GM19043 (cell line): ENCODE data around the gene OBI1.
"Not testable (repeated sequence)": the region's sequence is repeated elsewhere in the genome, so short reads cannot be mapped to it uniquely, and the experiment has no call there.

Source experiments
- ATAC-seq: cut with Tn5 transposase; IDR thresholded peaks from one replicate; pipeline ENCODE4 v1.9.1; 2021; ENCODE audit warnings: low read depth; ENCODE audit not compliant: unreplicated experiment

OBI1 gene

DNA sequence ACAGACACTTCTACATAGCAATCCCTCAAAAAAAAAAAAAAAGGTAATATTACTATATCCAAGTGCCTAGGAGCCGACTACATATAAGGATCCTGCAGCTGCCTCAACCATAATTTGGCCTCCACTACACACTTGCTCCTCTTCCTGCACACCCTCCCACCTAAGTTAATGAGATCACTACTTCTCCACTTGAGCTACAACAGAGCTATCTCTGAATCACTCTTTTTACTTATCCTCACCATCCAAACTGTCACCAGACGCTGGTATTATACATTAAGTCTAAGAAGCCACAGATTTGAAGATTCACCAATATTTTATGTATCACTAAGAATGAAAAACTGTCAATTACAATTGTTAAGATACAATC is 8.3 kb downstream of the OBI1 start:
- no peak for ATAC-seq

DNA sequence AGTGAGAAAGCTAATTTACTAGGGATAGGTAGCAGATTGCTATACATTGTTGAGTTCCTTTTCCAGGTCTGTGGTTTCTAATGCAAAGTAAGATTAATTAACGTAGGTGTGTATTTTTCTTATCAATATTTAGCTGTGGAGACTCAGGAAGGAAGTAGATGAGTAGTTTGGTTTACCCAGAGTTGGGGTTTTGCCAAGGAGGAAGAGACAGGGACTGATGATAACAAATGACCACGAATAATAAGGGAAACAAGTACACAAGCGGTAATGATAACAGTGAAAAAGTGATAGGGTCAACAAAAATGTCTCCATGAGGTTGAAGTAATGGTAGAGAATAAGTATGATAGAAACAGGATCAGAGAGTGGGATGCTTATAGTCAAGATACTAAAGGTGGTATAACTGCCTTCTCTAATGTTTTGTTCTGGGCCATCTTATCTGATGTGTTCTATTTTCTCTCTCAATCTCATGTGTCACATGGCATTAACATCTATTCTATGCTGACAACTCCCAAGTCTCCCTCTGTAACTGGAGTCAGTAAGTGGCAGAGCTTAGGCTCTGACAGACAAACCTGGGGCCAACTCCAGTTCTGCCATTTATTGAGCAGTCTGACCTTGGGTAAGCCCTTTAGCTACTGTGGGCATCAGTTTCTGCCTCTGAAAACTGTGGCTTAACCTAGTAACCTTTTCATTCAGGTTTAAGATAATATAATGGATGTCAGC is 8.8 kb downstream of the OBI1 start:
- no peak for ATAC-seq

DNA sequence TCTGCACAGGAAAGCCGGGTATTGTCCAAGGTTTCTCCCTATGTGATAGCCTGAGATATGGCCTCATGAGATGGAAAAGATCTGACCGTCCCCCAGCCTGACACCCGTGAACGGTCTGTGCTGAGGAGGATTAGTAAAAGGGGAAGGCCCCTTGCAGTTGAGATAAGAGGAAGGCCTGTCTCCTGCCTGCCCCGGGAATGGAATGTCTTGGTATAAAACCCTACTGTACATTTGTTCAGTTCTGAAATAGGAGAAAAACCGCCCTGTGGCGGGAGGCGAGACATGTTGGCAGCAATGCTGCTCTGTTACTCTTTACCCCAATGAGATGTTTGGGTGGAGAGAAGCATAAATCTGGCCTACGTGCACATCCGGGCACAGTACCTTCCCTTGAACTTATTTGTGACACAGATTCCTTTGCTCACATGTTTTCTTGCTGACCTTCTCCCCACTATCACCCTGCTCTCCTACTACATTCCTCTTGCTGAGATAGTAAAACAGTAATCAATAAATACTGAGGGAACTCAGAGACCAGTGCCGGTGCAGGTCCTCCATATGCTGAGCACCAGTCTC is 11.8 kb downstream of the OBI1 start:
- not testable (repeated sequence) for ATAC-seq

DNA sequence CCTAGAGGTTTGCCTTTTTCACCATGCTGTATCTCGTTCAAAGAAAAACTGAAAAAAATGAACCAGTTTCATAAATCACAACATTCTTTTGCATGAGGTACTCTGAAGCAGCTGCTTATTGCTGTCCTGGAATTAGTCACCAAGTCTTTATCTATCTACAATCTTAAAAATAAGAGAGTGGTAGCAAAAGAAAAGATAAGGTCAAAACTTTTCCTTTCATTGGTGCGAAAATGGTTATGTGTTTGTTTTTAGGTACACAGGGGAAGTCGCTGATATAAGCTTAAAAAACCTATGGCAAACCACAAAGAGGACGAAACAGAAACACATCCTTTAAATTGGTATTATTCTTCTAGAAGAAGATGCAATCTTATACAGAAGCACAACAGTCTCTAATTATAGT is 20.7 kb downstream of the OBI1 start:
- ATAC-seq: no peak

DNA sequence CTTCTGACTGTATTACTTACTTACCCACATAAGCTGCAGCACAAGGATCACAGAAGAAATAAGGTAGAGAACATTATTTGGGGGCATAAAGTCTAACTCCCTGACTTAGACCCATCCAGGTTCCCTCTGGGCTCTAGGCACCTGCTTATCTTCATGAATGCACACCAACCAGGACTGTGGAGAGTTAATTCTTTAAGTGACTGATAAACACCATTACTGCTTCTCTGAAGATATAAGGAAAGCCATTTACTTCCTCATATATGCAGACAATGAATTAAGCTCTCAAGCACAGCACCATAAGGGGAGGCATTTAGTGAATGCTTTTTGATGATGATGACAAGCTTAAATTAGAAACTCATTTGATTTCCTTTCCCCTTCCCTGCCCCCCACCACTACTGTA is 22.5 kb downstream of the OBI1 start:
- no peak for ATAC-seq

DNA sequence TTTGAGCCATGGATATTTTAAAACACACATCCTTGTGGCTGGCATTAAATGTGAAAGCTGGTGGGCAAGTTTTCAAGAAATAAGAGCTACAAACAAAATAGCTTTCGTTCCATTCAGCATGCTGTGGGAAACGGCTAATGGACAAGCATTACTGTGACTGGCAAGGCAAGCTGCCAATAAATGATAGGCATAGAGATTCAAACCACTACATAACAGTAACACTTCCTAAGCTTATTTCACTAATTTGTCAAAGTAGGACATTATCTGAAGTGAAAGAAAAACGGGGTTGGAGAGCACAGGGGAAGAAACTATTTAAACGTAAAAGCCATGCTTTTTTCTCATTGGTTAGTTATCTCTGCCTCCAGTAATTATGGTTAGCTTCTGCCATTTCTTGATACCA is 26.0 kb downstream of the OBI1 start:
- no peak for ATAC-seq

DNA sequence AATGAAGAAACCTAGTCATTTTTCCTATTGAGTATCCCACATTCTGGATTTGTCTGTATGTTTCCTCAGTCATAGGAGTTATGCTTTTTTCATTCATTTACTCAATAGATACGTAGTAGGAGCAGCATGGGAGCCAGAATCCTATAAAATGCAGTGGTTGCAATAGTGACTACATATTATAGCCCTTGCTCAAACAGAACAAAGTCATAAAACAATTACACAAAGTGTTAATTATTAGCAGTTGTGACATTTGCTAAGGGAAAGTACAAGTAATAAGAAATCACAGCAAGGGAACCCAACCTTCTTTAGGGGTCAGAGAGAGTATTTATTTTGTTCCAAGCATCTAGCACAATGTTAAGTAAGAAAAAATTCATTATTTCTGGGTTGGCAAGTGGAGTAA is 27.9 kb downstream of the OBI1 start:
- ATAC-seq: no peak

DNA sequence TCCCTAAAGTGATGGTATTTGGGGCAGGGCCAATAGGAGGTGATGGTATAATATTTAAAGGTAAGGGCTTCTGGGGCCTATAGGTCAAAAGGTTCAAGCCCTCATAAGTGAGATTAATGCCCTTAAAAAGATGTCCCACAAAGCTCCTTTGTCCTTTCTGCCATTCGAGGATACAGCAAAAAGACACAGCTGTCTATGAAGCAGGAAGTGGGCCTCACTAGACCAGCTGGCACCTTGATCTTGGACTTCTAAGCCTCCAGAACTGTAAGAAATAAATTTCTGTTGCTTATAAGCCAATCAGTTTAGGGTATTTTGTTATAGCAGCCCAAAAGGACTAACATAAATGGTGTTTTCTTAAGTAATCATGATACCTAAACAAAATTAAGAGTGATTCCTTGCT is 28.4 kb downstream of the OBI1 start:
- no peak for ATAC-seq

DNA sequence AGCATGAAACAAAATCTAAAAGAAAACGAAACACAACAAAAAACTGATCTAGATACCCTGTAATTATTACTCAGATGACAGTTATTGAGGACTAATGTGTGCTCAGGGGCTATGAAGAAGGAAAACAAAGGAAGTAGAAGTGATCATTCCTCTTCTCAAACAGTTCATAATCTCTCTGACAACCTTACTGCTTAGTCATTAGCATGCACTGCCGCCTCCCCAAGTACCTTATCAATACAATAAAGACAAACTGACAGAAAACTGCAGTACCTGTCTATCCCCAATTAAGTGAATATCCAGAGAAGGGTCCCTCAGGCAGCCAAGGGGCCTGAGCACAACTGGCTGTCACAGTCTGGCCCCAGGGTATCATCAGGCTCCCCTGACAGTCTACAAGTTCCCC is 33.6 kb downstream of the OBI1 start:
- ATAC-seq: no peak

DNA sequence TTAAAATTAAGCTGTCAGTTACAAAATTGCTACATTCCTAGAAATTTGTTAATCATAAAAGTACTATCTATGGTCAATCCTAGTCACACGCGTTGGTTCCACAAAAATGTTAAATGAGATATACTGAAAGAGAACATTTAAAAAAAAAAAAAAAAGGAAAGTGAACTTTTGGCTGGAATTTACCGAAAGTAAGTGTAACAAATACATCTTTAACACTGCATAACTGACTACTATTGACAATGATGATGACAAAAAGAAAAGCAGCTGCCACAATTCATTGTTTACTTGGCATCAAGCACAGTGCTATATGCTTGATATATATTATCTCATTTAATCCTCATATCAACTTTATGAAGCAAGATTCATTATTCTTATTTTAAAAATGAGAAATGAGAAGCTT is 35.8 kb downstream of the OBI1 start:
- ATAC-seq: no peak

DNA sequence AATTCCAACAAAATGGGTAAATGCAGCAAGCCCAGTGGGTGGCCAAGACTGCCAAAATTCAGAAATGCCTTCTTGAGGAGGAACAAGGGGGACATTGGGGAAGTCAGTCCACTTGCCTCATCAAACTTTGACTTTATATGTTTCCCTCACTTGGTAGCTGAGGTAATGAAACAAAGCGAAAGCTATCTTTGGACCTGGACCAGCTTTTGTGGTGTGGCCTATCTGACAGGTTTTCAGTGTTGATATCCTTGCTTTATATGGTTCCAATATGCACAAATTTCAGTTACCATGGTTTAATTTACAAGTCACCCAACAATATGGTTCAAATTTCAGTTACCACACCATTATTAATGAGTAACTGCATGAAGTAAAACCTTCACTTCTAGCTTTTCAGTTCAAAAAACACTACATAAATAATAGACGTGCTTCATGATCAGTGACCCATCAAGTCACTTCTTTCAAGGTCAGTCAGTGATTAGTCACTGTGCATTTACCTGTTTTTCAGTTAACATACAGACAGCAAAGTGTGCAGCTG is 38.0 kb downstream of the OBI1 start:
- peak; percentile 39 for ATAC-seq

DNA sequence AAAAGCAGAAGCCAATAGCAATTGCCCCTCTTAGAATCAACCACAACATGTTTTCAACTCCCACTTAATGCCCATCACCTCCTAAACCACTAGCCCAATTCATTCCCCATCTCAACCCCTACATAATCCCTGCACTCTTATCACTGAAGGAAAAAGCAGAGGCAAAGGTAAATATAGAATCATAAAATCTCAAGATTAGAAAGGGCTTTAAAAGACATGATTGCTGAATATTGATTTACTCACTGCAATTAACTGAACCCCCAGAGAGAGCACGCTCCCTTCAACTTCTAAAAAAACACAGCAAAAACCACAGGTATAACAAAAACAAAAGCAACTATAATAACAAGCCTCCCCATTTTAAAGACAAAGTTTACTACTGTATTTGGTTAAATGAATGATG is 40.5 kb downstream of the OBI1 start:
- no peak for ATAC-seq

DNA sequence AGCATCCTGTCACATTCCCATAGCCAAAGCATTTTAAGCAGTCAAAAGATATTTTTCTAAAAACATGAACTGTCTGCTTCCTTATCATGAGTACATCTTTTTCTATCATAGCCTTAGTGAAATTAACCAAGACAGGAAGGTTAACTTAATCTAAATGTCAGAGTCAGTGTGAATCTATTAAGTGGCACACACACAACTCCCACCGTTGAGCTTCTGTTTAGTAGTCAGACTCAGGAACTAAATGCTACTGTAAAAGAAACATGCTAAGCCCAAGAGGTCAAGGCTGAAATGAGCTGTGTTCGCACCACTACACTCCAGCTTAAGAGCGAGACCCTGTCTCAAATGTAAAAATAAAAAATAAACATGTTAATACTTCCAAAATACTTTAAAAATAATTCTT is 47.9 kb downstream of the OBI1 start:
- ATAC-seq: no peak

DNA sequence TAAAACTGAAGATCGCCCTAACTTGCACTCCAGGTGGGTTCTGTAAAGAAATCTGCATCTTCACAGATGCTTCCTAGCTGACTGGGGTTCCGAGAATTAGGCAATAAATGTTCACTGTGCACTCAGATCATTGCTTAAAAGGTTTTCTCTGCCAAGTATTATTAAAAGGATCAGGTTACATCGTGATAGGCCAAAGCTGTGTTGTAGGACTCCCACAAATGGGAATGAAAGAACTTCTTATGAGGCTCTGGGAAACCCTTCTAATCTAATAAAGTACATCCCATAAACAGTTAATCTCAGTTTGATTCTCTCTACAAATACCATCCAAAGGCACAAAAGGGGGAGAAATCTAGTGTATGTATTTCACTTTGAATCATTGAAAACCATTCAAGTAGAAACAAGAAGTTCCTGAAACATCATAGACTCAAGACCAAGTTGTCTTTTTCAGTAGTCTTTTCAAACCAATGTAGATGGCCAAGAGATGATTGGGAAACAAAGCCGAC is 48.5 kb downstream of the OBI1 start:
- ATAC-seq: no peak

DNA sequence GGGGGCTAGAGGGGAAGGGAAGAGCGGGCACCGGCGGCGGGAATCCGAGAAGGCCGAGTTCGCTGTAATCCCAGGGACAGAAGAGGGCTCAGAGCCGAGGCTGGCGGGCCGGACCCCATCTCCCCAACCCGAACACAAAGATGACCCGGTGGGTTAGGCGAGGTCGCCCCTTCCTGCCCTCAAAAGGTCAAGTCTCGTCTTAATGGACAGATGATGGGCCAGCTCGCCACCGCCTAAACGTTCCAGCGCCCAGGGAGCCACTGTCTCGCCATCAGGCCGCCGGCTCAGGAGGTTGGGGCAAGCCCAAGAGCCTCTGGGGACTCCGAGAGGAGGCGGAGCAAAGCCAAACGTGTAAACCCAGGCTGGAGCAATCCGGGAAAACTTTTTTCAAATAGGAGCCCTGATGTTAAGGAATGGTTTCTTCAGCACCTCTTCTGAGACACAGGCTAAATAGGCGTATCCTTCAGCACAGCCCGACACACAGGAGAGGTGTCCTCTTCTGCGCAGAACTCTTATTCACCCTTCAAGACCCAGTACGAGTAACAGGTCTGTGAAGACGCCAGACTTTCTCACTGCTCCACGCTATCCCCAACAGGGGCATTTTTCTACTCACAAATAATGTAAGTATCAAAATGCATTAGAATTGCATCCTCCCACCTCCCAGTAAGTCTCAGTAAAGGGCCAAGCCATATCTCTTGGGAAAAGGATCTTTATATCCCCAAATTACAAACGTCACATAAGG is 49.3 kb downstream of the OBI1 start:
- no peak for ATAC-seq

DNA sequence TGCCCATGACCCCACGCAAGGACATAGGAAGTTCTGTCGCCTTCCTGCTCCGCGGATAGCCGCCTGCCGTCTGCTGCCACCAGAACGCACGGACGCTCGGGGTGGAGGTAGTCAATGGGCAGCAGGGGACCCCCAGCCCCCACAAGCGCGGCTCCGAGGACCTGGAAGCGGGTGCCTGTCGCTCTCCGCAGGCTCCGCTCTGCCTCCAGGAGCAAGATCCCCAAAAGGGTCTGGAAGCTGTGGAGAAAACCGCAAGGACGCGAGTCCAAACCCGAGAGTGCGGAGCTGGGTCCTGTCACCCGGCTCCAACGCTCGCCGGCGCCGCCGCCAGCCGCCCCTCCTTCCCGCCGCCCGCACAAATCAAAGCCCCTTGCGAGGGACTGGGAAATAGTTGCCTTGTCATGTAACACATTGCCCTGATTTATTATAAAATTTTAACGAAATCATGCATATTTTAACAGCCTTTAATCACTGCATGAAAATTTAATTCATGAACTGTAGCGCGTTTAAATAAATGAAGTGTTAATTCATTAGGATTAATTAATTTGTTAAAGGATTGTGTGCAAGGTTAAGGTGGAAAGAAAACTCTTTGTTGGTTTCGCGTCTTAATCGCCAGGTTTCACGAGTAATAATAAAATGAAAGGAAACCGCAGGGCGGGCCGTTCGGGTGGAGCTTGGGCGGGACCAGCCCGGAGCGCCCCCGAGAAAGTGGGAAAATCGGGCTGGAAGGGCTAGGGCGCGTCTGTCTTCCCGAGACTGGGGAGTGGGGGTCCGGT is 50.1 kb downstream of the OBI1 start:
- ATAC-seq: no peak

DNA sequence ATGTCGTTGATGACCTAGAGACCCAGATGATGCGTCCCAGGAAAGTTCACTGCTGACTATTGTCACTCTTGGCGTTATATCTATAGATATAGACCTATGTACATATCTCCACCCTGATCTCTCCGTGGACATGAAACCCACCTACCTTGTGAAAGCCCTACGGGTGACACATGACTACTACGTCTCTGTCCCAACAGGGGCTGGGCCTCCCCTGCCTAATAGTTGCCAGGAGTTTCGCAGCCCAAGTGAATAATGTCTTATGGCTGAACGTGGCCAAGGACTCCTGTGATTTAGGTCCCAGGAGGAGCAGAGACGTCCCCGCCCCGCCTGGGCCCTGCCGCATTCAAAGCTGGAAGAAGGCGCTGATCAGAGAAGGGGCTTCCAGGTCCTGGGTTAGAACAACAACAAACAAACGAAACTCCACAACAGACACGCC is 50.7 kb downstream of the OBI1 start:
- no peak for ATAC-seq

DNA sequence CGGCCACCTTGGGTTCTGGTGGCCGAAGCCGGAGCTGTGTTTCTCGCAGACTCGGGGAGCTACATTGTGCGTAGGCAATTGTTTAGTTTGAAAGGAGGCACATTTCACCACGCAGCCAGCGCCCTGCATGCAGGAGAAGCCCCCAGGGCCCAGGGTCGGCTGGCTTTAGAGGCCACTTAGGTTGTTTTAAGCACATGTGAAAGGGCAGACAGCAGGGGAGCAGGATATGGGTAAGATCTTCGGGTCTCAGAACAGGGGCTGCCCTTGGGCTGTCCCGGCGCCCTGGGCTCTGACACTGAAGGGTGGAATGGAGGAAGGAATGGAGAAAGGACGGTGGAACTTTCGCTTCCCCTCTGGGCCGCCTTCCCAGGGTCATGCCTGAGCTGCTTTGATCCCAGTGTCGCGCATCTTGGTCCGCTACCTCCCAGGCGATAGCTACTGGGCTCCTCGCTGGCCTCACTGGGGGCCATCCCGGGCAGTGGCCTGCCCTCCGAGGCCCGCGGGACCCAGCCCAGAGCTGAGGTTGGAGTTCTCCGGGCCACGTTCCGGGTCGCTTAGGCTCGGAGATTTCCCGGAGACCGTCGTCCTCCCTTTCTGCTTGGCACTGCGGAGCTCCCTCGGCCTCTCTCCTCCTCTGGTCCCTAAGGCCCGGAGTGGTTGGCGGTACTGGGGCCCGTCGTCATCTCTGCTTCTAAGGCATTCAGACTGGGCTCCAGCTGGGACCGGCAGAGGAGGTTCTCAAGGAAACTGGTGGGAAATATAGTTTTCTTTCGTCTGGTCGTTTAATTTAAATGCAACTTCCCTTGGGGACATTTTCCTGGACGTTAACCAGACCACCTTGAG is 51.3 kb downstream of the OBI1 start:
- no peak for ATAC-seq

DNA sequence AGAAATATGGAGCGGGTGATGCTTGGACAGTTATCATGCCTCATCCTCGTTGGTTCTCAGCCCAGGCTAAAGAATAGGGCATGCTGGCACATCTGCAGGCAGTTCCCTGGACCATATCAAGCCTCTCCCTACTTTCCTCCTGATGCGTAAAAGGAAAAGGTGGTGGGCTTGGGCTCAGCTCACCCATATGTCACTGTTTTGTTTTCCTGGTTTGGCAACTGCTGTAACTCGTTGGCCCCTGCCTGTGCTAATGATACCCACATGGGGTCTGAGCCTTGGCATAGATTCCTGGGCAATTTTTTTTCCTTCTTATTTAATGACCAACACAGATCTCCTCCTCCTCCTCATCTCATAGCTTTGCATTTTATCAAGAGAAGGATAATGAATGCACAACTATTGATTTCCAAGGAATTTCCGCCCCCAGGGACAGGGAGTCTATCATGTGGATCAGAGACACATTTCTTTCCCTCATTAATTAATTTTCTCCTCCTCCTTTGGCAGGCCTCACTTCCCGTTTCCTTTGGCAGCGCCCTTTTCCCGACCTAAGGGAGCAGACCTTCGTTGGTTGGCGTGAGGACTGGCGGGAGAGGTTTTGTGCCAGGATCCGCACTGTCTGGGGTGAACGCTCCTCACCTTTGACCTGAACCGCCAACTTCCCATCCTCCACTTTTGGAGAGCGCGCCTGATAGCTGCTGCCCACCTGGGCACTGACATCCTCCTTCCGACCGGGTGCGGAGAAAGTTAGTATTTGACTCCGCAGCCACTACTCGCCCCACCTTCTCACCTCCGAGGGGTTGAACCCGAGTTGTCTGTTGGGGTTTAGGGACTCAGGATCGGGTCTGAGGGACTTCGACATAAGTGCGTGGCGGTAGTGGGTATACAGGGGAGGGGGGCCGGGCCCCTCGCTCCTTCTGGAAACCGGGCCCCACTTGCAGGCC is 52.2 kb downstream of the OBI1 start:
- no peak for ATAC-seq
